ENCODE results near the gene MAEA.

- TF ChIP-seq POLR2A (IDR thresholded peaks at IDR 0.05), result no peak
- TF ChIP-seq CTCF (IDR thresholded peaks at IDR 0.05), result no peak
These were observed 86.7 kb downstream of the MAEA start for GRCh38 chr4:1376391-1376840.
